HEK293T (cell line): ENCODE results near the gene DNAH8.

ENCODE experiments used
- FOXM1 ChIP-seq: fragments of 450-650 bp; IDR thresholded peaks from 2 replicates; pipeline ENCODE4 v1.6.1; 2017; ENCODE audit warnings: mild to moderate bottlenecking, borderline replicate concordance
- HDGF ChIP-seq: fragments of 450-650 bp; IDR thresholded peaks from 2 replicates; pipeline ENCODE4 v1.6.1; 2017; ENCODE audit warnings: antibody characterized with exemption, borderline replicate concordance
- PKNOX1 ChIP-seq: fragments of 450-650 bp; IDR thresholded peaks from 2 replicates; pipeline ENCODE4 v1.6.1; 2016
- SP1 ChIP-seq: fragments of 450-650 bp; IDR thresholded peaks from 2 replicates; pipeline ENCODE4 v1.6.1; 2017
- ZNF384 ChIP-seq: fragments of 450-650 bp; IDR thresholded peaks from 2 replicates; pipeline ENCODE4 v1.6.1; 2016

- TF ChIP-seq FOXM1 (no peak), SP1 (no peak), HDGF (no peak), ZNF384 (no peak), PKNOX1 (no peak)
Measured at GRCh38 chr6:38671885-38672467, 43.1 kb upstream of the DNAH8 start.
